MM.1S (cell line): ENCODE results near the gene DNAH6.

Source experiments
- DNase-seq: peaks from one replicate; pipeline ENCODE4 v3.0.0-alpha.2; 2015
- H2AFZ ChIP-seq: fragments of 300-600 bp; sonication (generic); 2 replicates; pipeline ENCODE4 v1.6.0; 2016; ENCODE audit warnings: antibody characterized with exemption, low read length
- H3F3A ChIP-seq: fragments of 300-600 bp; sonication (generic); 2 replicates; pipeline ENCODE4 v1.6.1; 2016; ENCODE audit warnings: mild to moderate bottlenecking, antibody characterized with exemption, low read length, moderate library complexity, mixed read lengths; ENCODE audit not compliant: insufficient read depth
- H3K27ac ChIP-seq: fragments of 300-600 bp; sonication (generic); 2 replicates; pipeline ENCODE4 v1.5.1; 2016; ENCODE audit warnings: mild to moderate bottlenecking, low read length
- H3K27me3 ChIP-seq: fragments of 300-600 bp; sonication (generic); replicated peaks from 2 replicates; pipeline ENCODE4 v1.6.0; 2016; ENCODE audit warnings: low read length; ENCODE audit not compliant: insufficient read depth
- H3K36me3 ChIP-seq: fragments of 300-600 bp; sonication (generic); replicated peaks from 2 replicates; pipeline ENCODE4 v1.6.1; 2016; ENCODE audit warnings: mild to moderate bottlenecking, low read length, mixed read lengths; ENCODE audit not compliant: insufficient read depth
- H3K4me1 ChIP-seq: fragments of 300-600 bp; sonication (generic); 2 replicates; pipeline ENCODE4 v1.6.1; 2016; ENCODE audit warnings: low read length, mixed read lengths
- H3K4me2 ChIP-seq: fragments of 300-600 bp; sonication (generic); 2 replicates; pipeline ENCODE4 v1.6.0; 2016; ENCODE audit warnings: low read depth, low read length
- H3K4me3 ChIP-seq: fragments of 300-600 bp; sonication (generic); 2 replicates; pipeline ENCODE4 v1.5.1; 2016; ENCODE audit warnings: low read length, mixed read lengths
- H3K79me2 ChIP-seq: fragments of 300-600 bp; sonication (generic); 2 replicates; pipeline ENCODE4 v1.6.1; 2016; ENCODE audit warnings: mixed run types, low read length, mixed read lengths
- H3K9ac ChIP-seq: fragments of 300-600 bp; sonication (generic); 2 replicates; pipeline ENCODE4 v1.6.1; 2016; ENCODE audit warnings: low read length, mixed read lengths
- H3K9me2 ChIP-seq: fragments of 300-600 bp; sonication (generic); replicated peaks from 2 replicates; pipeline ENCODE4 v1.6.1; 2016; ENCODE audit warnings: mild to moderate bottlenecking, low read length, mixed read lengths; ENCODE audit not compliant: insufficient read depth
- H3K9me3 ChIP-seq: fragments of 300-600 bp; sonication (generic); replicated peaks from 2 replicates; pipeline ENCODE4 v1.6.1; 2016; ENCODE audit warnings: mild to moderate bottlenecking, low read length, mixed read lengths; ENCODE audit not compliant: insufficient read depth
- H4K20me1 ChIP-seq: fragments of 300-600 bp; sonication (generic); 2 replicates; pipeline ENCODE4 v1.6.1; 2016; ENCODE audit warnings: mild to moderate bottlenecking, low read length, moderate library complexity, mixed read lengths; ENCODE audit not compliant: insufficient read depth
- CTCF ChIP-seq: fragments of 300-600 bp; sonication (generic); IDR thresholded peaks from 2 replicates; pipeline ENCODE4 v1.5.1; 2016; ENCODE audit warnings: antibody characterized with exemption, low read length, mixed read lengths
- EZH2 ChIP-seq: fragments of 300-600 bp; sonication (generic); optimal IDR thresholded peaks from 2 replicates; pipeline ENCODE3; 2017; ENCODE audit warnings: low read depth, mild to moderate bottlenecking, antibody characterized with exemption, low read length, mixed read lengths
- EZH2phosphoT487 ChIP-seq: fragments of 300-600 bp; sonication (generic); IDR thresholded peaks from 2 replicates; pipeline ENCODE4 v1.6.1; 2018; ENCODE audit warnings: antibody characterized with exemption, low read length

Gene DNAH6

GRCh38 chr2:84857566-84857965 is 341.3 kb downstream of the DNAH6 start:
- H3K79me2 ChIP-seq, result no peaks in the 10 kb centered on the region
- no peak for DNase-seq
- H3K4me3 ChIP-seq, result no peak overlapping the region
- H3K9me3 ChIP-seq, result no peaks in the 10 kb centered on the region
- no peaks in the 10 kb centered on the region for H3F3A ChIP-seq
- no peaks in the 10 kb centered on the region; the same call in 1 of the 2 replicates for H3K4me1 ChIP-seq
- no peaks in the 10 kb centered on the region for H3K9me2 ChIP-seq
- TF ChIP-seq EZH2, result no peak
- TF ChIP-seq CTCF, result no peak
- no peak for TF ChIP-seq EZH2phosphoT487
- H2AFZ ChIP-seq, result no peak overlapping the region
- H3K9ac ChIP-seq, result no peak overlapping the region
- no peaks in the 10 kb centered on the region for H3K27me3 ChIP-seq
- no peaks in the 10 kb centered on the region for H4K20me1 ChIP-seq
- no peak overlapping the region for H3K4me2 ChIP-seq
- H3K36me3 ChIP-seq, result no peaks in the 10 kb centered on the region
- H3K27ac ChIP-seq, result no peak overlapping the region

GRCh38 chr2:84858123-84858522 is 341.8 kb downstream of the DNAH6 start:
- no peak for TF ChIP-seq EZH2phosphoT487
- peak; percentile 34 for TF ChIP-seq CTCF
- no peak for TF ChIP-seq EZH2
- no peaks in the 10 kb centered on the region; the same call in 1 of the 2 replicates for H3K4me1 ChIP-seq
- no peak overlapping the region for H3K27ac ChIP-seq
- H2AFZ ChIP-seq, result no peak overlapping the region
- no peak overlapping the region for H3K9ac ChIP-seq
- no peaks in the 10 kb centered on the region for H3K27me3 ChIP-seq
- no peaks in the 10 kb centered on the region for H3K36me3 ChIP-seq
- H3K4me3 ChIP-seq, result no peak overlapping the region
- H3K79me2 ChIP-seq, result no peaks in the 10 kb centered on the region
- DNase-seq, result no peak
- no peaks in the 10 kb centered on the region for H3K9me2 ChIP-seq
- no peaks in the 10 kb centered on the region for H3K9me3 ChIP-seq
- no peaks in the 10 kb centered on the region for H3F3A ChIP-seq
- no peaks in the 10 kb centered on the region for H4K20me1 ChIP-seq
- no peak overlapping the region for H3K4me2 ChIP-seq

- Histone ChIP-seq H3K27ac (no peak overlapping the region), H4K20me1 (no peaks in the 10 kb centered on the region), H3K9ac (no peak overlapping the region), H2AFZ (no peak overlapping the region), H3K4me3 (no peak overlapping the region), H3K9me2 (no peaks in the 10 kb centered on the region), H3K36me3 (no peaks in the 10 kb centered on the region), H3F3A (no peaks in the 10 kb centered on the region), H3K4me2 (no peak overlapping the region), H3K4me1 (no peaks in the 10 kb centered on the region; the same call in 1 of the 2 replicates), H3K9me3 (no peaks in the 10 kb centered on the region), H3K27me3 (no peaks in the 10 kb centered on the region), H3K79me2 (no peaks in the 10 kb centered on the region)
- TF ChIP-seq EZH2phosphoT487 (no peak), CTCF (no peak), EZH2 (no peak)
- DNase-seq, result no peak
These were observed 342.6 kb downstream of the DNAH6 start for GRCh38 chr2:84858937-84859336.
